ENCODE results near the gene ENKUR.

DNA sequence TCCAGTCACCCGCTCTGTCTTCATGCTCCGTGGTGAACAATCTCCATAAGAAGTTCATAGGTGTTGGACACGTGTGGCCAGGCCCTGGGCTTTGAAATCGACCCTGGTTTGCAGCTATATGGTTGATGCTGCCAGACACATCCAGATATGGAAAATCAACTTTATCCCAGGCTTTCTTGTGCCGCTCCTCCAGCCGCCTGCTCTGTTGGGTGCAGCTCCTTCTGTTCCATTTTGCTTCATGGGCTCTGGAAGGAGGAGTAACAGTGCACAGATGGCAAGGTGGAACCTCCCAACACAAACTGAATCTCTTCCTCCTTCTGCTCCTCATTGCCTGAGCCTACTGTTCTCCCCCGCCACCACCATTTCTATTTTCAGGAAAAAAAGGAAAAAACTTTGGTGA lies 45.2 kb upstream of the ENKUR start:
- TF ChIP-seq, protein P1, sequence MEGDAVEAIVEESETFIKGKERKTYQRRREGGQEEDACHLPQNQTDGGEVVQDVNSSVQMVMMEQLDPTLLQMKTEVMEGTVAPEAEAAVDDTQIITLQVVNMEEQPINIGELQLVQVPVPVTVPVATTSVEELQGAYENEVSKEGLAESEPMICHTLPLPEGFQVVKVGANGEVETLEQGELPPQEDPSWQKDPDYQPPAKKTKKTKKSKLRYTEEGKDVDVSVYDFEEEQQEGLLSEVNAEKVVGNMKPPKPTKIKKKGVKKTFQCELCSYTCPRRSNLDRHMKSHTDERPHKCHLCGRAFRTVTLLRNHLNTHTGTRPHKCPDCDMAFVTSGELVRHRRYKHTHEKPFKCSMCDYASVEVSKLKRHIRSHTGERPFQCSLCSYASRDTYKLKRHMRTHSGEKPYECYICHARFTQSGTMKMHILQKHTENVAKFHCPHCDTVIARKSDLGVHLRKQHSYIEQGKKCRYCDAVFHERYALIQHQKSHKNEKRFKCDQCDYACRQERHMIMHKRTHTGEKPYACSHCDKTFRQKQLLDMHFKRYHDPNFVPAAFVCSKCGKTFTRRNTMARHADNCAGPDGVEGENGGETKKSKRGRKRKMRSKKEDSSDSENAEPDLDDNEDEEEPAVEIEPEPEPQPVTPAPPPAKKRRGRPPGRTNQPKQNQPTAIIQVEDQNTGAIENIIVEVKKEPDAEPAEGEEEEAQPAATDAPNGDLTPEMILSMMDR (IDR thresholded peaks at IDR 0.05), result no peak
- no peak for TF ChIP-seq POLR2A (IDR thresholded peaks at IDR 0.05)

All from right lobe of liver (tissue), 4 donors.